Iris pigment epithelial cell (primary cell): ENCODE results near the gene ACSS1.

ENCODE experiments used
- DNase-seq: peaks from one replicate; pipeline ENCODE4 v3.0.0-alpha.2; 2011; ENCODE audit warnings: low read depth

ACSS1 gene

GRCh38 chr20:24992487-24993205, 65.3 kb downstream of the ACSS1 start, which contains the start of gene APMAP:
Gene APMAP (minus strand): TSS chr20:24992751. CDS start chr20:24992688, 63 bp downstream.
- peak; percentile 91 for DNase-seq

- DNase-seq: no peak
Measured at GRCh38 chr20:24991897-24992486, 65.9 kb downstream of the ACSS1 start.

GRCh38 chr20:24990810-24991252, 67.1 kb downstream of the ACSS1 start:
- DNase-seq: no peak

- DNase-seq: peak; percentile 8
Measured at GRCh38 chr20:24989162-24989561, 68.8 kb downstream of the ACSS1 start.

GRCh38 chr20:24987873-24988835, 69.8 kb downstream of the ACSS1 start:
- DNase-seq: no peak

GRCh38 chr20:24987244-24987643, 70.7 kb downstream of the ACSS1 start:
- DNase-seq: peak; percentile 54

- DNase-seq: no peak
Measured at GRCh38 chr20:24986436-24987015, 71.4 kb downstream of the ACSS1 start.

GRCh38 chr20:24985802-24986201, 72.1 kb downstream of the ACSS1 start:
- DNase-seq: no peak

GRCh38 chr20:24984961-24985640, 72.8 kb downstream of the ACSS1 start:
- DNase-seq: no peak

- DNase-seq: no peak
Measured at GRCh38 chr20:24983896-24984295, 74.0 kb downstream of the ACSS1 start.

- no peak for DNase-seq
Measured at GRCh38 chr20:24981790-24982189, 76.1 kb downstream of the ACSS1 start.

GRCh38 chr20:24981282-24981681, 76.7 kb downstream of the ACSS1 start:
- no peak for DNase-seq

- no peak for DNase-seq
Measured at GRCh38 chr20:24980291-24981053, 77.5 kb downstream of the ACSS1 start.

- DNase-seq: no peak
Measured at GRCh38 chr20:24979036-24979960, 78.6 kb downstream of the ACSS1 start.

- DNase-seq: no peak
Measured at GRCh38 chr20:24978513-24978912, 79.4 kb downstream of the ACSS1 start.

- DNase-seq: no peak
Measured at GRCh38 chr20:24977797-24978196, 80.1 kb downstream of the ACSS1 start.

- DNase-seq: no peak
Measured at GRCh38 chr20:24977336-24977735, 80.6 kb downstream of the ACSS1 start.

GRCh38 chr20:24972341-24972740, 85.6 kb downstream of the ACSS1 start:
- DNase-seq: no peak

- no peak for DNase-seq
Measured at GRCh38 chr20:24971376-24972101, 86.4 kb downstream of the ACSS1 start.
